Cardiac muscle cell (in vitro differentiated cells and primary cell): ENCODE results near the gene CYP4Z1. TPM values are rescaled to one million over a fixed set of nuclear protein-coding genes. Genes with fewer than 3 reads are reported as not detected.
"Not testable (repeated sequence)": the region's sequence is repeated elsewhere in the genome, so short reads cannot be mapped to it uniquely, and the experiment has no call there.

Experiments
- DNase-seq, 2 donors: peaks; one replicate each; pipeline versions ENCODE4 v3.0.0 to v3.0.0-alpha.2; 2010 to 2017; ENCODE audit warnings: low read depth in 1 of 2, low spot score in 1 of 2
- H3K27ac ChIP-seq: fragments of 200-600 bp; sonication (generic); 2 replicates; pipeline ENCODE4 v1.5.1; 2016
- H3K27me3 ChIP-seq: fragments of 200-600 bp; sonication (generic); 2 replicates; pipeline ENCODE4 v1.6.0; 2016; ENCODE audit warnings: control low read depth
- H3K36me3 ChIP-seq: fragments of 200-600 bp; sonication (generic); 2 replicates; pipeline ENCODE4 v1.5.1; 2016; ENCODE audit warnings: control low read depth
- H3K4me1 ChIP-seq: fragments of 200-600 bp; sonication (generic); 2 replicates; pipeline ENCODE4 v1.8.1; 2017; ENCODE audit warnings: low read depth, mild to moderate bottlenecking, mixed run types
- H3K4me3 ChIP-seq: fragments of 200-600 bp; sonication (generic); 2 replicates; pipeline ENCODE4 v1.5.1; 2016; ENCODE audit warnings: mild to moderate bottlenecking
- H3K9me3 ChIP-seq: fragments of 200-600 bp; sonication (generic); 2 replicates; pipeline ENCODE4 v1.5.1; 2017; ENCODE audit warnings: low read depth, mild to moderate bottlenecking, control low read depth
- polyA plus RNA-seq: library from polyadenylated mRNA; unstranded; fragments of >200 nt; fragmentation: Nextera tagmentation; extraction: Ambion mirVana; gene quantifications from 2 replicates; pipeline ENCODE4 v1.2.1, GENCODE V29; 2016
- total RNA-seq: library from RNA; depleted of rRNA; stranded (reverse); fragments of >200 nt; gene quantifications from 2 replicates; pipeline ENCODE4 v1.2.3, GENCODE V29; 2016
- TF ChIP-seq, protein P1 (sequence below): IDR thresholded peaks from 2 replicates; pipeline ENCODE4 v1.5.1; 2012; ENCODE audit warnings: low read depth, mild to moderate bottlenecking, low read length

CYP4Z1 gene
- total and polyA plus RNA-seq, 2 experiments from 2014 or later, result not detected

DNA sequence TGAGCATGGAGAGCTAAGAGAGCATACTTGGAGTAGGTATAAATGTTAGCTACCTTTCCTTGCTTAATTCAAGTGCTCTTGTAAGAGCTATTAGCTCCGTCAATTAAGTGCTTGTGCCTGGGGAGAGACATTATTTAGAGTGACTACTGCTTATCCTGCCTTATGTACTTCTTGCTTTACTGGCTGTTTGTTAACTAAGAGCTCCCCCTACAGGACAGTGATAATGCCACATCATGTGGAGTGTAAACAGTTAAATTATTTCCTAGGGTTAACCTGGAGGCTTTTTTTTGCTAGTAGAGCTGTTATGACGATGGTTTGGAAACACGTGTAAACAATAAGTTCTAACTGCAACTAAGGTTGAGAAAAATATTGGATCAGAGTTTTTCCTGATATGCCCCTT lies 24.4 kb downstream of the CYP4Z1 start:
- H3K27me3 ChIP-seq, H3K9me3 ChIP-seq, H3K4me3 ChIP-seq, H3K36me3 ChIP-seq, H3K27ac ChIP-seq, DNase-seq, H3K4me1 ChIP-seq: not testable (repeated sequence)
- TF ChIP-seq, protein P1, sequence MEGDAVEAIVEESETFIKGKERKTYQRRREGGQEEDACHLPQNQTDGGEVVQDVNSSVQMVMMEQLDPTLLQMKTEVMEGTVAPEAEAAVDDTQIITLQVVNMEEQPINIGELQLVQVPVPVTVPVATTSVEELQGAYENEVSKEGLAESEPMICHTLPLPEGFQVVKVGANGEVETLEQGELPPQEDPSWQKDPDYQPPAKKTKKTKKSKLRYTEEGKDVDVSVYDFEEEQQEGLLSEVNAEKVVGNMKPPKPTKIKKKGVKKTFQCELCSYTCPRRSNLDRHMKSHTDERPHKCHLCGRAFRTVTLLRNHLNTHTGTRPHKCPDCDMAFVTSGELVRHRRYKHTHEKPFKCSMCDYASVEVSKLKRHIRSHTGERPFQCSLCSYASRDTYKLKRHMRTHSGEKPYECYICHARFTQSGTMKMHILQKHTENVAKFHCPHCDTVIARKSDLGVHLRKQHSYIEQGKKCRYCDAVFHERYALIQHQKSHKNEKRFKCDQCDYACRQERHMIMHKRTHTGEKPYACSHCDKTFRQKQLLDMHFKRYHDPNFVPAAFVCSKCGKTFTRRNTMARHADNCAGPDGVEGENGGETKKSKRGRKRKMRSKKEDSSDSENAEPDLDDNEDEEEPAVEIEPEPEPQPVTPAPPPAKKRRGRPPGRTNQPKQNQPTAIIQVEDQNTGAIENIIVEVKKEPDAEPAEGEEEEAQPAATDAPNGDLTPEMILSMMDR, result peak; percentile 35

DNA sequence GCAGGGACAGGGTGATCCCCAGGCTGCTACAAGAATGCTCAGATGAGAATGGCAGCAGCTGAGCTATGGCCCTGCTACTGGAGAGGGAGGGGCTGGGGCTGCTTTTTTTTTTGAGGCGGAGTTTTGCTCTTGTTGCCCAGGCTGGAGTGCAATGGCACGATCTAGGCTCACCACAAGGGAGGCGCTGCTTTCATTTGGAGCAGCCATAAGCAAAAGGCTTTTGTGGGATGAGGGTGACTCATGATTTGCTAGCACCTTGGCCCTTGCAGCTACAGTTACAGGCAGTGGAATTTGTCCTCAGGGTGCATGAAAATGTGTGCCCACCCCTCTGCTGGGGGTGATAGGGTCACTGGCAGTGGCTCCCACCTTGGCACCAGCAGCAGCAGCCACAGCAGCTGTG lies 37.8 kb downstream of the CYP4Z1 start:
- Histone ChIP-seq H3K9me3 (no peaks in the 10 kb centered on the region), H3K27ac (no peak overlapping the region), H3K27me3 (no peaks in the 10 kb centered on the region), H3K4me3 (no peak overlapping the region), H3K36me3 (no peaks in the 10 kb centered on the region), H3K4me1 (no peaks in the 10 kb centered on the region)
- TF ChIP-seq, protein P1, result no peak
- no peak for DNase-seq

DNA sequence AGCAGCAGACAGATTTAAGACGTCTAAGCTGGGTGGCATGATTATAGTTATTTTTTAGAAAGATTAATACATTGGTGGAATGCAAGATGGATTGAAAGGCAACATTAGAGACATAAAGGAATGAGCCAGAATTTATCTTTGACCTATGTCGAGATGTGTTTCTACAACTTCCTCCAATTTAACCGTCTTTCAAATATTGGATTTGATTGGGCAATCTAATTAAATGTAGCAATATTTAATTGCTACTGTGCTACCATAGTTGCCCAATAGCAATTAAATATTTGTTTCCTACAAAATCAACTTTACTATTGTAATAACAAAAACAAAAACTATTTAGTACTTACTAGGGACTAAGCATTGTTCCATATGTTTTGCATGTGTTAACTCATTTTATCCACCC lies 39.8 kb downstream of the CYP4Z1 start:
- Histone ChIP-seq H3K4me3 (no peak overlapping the region), H3K27me3 (no peaks in the 10 kb centered on the region)
- TF ChIP-seq, protein P1, result no peak

DNA sequence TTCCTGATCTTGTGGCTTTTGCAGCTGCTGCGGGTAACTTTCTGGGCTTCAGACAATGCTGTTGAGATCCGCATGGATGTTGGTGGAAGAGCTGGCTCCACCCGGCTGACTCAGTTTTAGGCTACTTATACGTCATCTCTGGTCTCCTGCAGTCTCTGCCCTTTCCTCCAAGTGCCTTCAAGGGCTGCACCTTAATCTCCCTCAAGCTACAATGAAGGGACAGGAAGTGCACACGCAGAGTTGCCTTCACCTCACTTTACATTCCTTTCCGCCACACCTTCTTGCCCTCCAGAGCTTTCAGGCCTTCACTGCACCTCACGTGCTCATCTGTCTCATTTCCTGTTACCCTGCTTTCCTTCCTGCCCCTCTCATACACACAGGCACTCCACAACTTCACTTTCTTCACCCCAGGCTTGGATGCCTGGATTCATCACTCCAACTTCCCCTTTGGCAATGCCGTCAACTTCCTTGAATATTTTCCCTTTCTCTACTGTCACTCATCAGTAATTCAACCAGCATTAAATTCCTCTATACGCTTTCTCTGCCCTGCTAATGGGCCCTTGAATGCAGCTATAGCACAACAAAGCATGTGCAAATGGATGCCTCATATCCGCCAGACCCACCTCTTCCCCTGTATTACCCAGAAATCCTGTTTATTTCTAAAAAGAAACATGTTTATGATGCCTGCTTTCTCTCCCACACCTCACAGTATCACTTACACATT lies 41.0 kb downstream of the CYP4Z1 start:
- H3K9me3 ChIP-seq, H3K27ac ChIP-seq, H3K4me1 ChIP-seq, H3K36me3 ChIP-seq, H3K4me3 ChIP-seq, H3K27me3 ChIP-seq: not testable (repeated sequence)
- DNase-seq, result peak in 1 of 2 donors; percentile 18

More for the DNA sequence above, 39.8 kb downstream of the CYP4Z1 start:
- H3K9me3 ChIP-seq, result no peaks in the 10 kb centered on the region
- no peaks in the 10 kb centered on the region for H3K4me1 ChIP-seq
- no peak for DNase-seq
- H3K36me3 ChIP-seq, result no peaks in the 10 kb centered on the region
- H3K27ac ChIP-seq, result no peak overlapping the region

DNA sequence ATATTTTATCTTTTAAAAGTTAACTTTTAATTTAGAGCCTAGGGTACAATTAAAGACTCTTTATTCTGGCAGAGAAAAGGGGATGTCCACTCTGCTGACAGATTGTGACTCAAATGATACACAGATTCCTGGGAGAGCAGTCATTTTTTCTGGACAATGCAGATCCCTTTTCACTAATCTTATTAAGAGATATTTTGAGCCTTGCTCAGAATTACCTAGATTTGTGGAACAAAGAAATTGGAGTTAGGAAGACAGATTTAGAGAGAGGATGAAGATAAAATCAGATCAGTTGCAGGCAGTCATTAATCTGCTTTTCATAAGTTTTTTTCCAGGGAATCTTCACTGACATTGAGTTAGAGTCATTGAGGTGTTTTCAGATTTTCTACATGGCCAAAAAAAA lies 42.5 kb downstream of the CYP4Z1 start:
- H3K4me3 ChIP-seq, DNase-seq, H3K9me3 ChIP-seq, H3K27me3 ChIP-seq, H3K27ac ChIP-seq, H3K4me1 ChIP-seq, H3K36me3 ChIP-seq: not testable (repeated sequence)

DNA sequence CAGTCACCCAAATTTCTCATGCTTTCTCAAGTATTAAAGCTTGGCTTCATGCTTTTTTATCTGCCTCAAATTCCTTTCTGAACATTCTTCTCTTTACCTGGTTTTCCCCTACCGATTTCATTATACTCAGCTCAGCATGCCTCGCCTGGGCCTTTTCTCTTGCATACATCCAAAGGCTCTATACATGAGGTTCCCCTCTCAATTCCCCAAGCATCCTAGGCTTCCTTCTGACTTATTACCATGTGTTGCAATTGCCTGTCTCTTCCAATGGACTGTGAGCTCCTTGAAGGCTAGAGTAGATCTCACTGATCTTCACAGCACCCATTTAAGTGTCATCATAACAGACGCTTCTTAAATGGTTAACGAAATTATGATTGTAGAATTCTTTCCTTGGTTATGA lies 46.1 kb downstream of the CYP4Z1 start:
- Histone ChIP-seq H3K27me3 (no peaks in the 10 kb centered on the region), H3K36me3 (no peaks in the 10 kb centered on the region), H3K27ac (no peak overlapping the region), H3K4me1 (no peaks in the 10 kb centered on the region), H3K9me3 (no peaks in the 10 kb centered on the region), H3K4me3 (no peak overlapping the region)
- TF ChIP-seq, protein P1, result no peak
- DNase-seq, result no peak

DNA sequence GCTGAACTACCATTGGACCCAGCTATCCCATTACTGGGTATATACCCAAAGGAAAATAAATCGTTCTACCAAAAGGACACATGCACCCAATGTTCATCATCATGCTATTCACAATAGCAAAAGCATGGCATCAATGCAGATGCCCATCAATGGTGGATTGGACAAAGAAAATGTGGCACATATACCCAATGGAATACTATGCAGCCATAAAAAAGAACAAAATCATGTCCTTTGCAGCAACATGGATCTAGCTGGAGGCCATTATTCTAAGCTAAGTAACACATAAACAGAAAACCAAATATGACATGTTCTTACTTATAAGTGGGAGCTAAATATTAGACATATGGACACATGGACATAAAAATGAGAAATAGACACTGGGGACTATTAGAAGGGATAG lies 54.0 kb downstream of the CYP4Z1 start:
- H3K36me3 ChIP-seq, H3K27ac ChIP-seq, H3K4me1 ChIP-seq: not testable (repeated sequence)

DNA sequence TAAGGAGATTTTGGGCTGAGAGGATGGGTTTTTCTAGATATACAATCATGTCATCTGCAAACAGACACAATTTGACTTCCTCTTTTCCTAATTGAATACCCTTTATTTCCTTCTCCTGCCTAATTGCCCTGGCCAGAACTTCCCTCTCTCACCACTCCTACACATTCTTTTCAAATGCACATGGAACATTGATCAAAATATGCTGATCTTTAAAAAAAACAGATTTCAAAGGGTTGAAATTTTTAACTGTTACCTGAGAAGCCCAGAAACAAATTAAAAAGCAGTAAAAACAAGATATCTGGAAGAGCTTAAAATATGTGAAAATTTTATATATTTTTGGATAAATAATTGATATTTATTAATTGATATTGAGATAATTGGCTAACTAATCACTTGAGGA lies 57.8 kb downstream of the CYP4Z1 start:
- H3K27ac ChIP-seq, H3K36me3 ChIP-seq, H3K9me3 ChIP-seq, DNase-seq, H3K27me3 ChIP-seq, H3K4me1 ChIP-seq, H3K4me3 ChIP-seq: not testable (repeated sequence)

More for the DNA sequence above, 54.0 kb downstream of the CYP4Z1 start:
- not testable (repeated sequence) for H3K9me3 ChIP-seq, DNase-seq, H3K27me3 ChIP-seq, H3K4me3 ChIP-seq

DNA sequence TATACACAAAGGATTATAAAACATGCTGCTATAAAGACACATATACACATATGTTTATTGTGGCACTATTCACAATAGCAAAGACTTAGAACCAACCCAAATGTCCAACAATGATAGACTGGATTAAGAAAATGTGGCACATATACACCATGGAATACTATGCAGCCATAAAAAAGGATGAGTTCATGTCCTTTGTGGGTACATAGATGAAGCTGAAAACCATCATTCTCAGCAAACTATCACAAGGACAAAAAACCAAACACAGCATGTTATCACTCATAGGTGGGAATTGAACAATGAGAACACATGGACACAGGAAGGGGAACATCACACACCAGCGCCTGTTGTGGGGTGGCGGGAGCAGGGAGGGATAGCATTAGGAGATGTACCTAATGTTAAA lies 60.0 kb downstream of the CYP4Z1 start:
- not testable (repeated sequence) for DNase-seq, H3K9me3 ChIP-seq, H3K36me3 ChIP-seq, H3K4me1 ChIP-seq, H3K27ac ChIP-seq, H3K4me3 ChIP-seq, H3K27me3 ChIP-seq
